Activated CD4-positive, alpha-beta T cell treated with anti-CD3 and anti-CD28 coated beads, Interleukin-2, amount 10 ng/mL, durations not matched to agents 7 days and 5 days (primary cell): Measurements from ENCODE around the gene OSBPL7. TPM values are rescaled to one million over a fixed set of nuclear protein-coding genes. Genes with fewer than 3 reads are reported as not detected.

Experiments used
- CTCF ChIA-PET: fragments of 350-600 bp; sonication (Branson Sonifier 250); formaldehyde crosslinking; loops from one replicate; lab custom pipeline; 2021; ENCODE audit warnings: antibody characterized with exemption; lab: Charles Lee
- POLR2A ChIA-PET: fragments of 350-600 bp; sonication (Branson Sonifier 250); formaldehyde crosslinking; loops from one replicate; lab custom pipeline; 2021; ENCODE audit warnings: antibody characterized with exemption; lab: Charles Lee
- DNase-seq: peaks from one replicate; pipeline ENCODE4 v3.0.0-alpha.2; 2020
- H3K27ac Mint-ChIP-seq: one replicate; pipeline ENCODE4 v1.8.0; 2021; ENCODE audit warnings: mild to moderate bottlenecking, moderate library complexity, mixed read lengths
- H3K27me3 Mint-ChIP-seq: one replicate; pipeline ENCODE4 v1.8.0; 2021; ENCODE audit warnings: mixed read lengths
- H3K36me3 Mint-ChIP-seq: one replicate; pipeline ENCODE4 v1.8.0; 2021; ENCODE audit warnings: low read depth, mixed read lengths
- H3K4me1 Mint-ChIP-seq: one replicate; pipeline ENCODE4 v1.8.0; 2021; ENCODE audit warnings: mixed read lengths
- H3K4me3 Mint-ChIP-seq: one replicate; pipeline ENCODE4 v1.8.0; 2021; ENCODE audit warnings: mild to moderate bottlenecking, moderate library complexity, mixed read lengths
- H3K9me3 Mint-ChIP-seq: one replicate; pipeline ENCODE4 v1.8.0; 2021; ENCODE audit warnings: mixed read lengths
- total RNA-seq, 2 experiments: library from RNA; stranded (reverse); gene quantifications; one replicate each; pipeline ENCODE4 v1.2.3, GENCODE V29; 2021

Gene OSBPL7
- total RNA-seq, 2 experiments from 2014 or later: 40.8 to 43.8 TPM

DNA sequence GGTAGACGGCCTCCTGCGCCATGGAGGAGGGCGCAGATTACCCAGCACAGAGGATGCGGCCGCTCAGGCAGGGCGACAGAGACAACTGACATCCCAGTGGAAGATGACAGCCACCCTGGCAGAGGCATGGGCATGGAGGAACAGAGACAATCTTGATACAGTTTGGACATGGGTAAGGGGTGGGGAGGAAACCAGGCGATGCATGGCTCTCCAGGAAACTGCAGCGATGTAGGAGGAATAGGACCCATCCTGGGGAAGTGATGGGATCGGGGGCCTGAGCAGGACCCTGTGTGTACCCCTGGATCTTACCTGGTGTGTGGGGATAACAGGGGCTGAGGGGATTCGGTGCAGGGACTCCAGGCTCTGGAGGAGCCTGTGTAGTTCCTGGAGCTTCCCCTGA, 4.6 kb downstream of the OSBPL7 start:
- no peak overlapping the region for H3K4me3 Mint-ChIP-seq
- no peaks in the 10 kb centered on the region for H3K9me3 Mint-ChIP-seq
- DNase-seq: no peak
- CTCF ChIA-PET: no interaction called here
- H3K27ac Mint-ChIP-seq: no peak overlapping the region
- POLR2A ChIA-PET: no interaction called here
- H3K27me3 Mint-ChIP-seq: no peaks in the 10 kb centered on the region
- peaks cover 20% of the 10 kb centered on the region for H3K4me1 Mint-ChIP-seq
- peaks cover 20% of the 10 kb centered on the region for H3K36me3 Mint-ChIP-seq

DNA sequence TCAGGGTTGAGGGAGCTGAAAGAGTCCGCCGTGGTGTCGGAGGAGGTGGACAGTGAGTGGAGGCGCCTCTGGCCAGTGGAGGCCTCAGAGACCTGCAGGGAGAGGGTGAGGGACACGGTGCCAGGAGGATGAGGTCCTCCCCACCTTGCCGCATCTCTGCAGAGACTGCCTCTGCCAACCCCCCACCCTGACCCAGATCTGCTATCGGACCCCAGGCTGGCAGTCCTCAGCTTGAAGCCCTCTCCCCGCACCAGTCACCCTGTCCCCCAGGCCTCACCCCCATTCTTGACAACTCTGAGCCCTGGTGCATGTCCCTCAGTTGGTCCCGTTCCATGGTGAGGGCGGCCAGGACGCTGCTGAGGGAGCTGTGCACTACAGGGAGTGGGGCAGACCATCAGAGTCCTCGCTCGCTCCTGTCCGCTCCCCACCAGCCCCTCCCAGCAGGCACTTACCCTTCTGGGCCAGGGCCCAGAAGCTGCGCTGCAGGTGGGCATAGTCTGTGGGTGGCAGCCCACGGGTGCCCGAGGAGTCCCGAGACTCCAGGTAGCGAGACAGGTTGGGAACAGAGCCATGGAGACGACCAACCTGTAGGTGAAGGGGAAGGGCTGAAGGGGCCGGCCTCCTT, 5.4 kb downstream of the OSBPL7 start:
- no peaks in the 10 kb centered on the region for H3K27me3 Mint-ChIP-seq
- CTCF ChIA-PET: interaction anchor here (0.9 kb wide), 1 partner anchor 73 kb away, joined by 5 read pairs; no protein-coding TSS in a partner anchor
- peaks cover 20% of the 10 kb centered on the region for H3K36me3 Mint-ChIP-seq

DNA sequence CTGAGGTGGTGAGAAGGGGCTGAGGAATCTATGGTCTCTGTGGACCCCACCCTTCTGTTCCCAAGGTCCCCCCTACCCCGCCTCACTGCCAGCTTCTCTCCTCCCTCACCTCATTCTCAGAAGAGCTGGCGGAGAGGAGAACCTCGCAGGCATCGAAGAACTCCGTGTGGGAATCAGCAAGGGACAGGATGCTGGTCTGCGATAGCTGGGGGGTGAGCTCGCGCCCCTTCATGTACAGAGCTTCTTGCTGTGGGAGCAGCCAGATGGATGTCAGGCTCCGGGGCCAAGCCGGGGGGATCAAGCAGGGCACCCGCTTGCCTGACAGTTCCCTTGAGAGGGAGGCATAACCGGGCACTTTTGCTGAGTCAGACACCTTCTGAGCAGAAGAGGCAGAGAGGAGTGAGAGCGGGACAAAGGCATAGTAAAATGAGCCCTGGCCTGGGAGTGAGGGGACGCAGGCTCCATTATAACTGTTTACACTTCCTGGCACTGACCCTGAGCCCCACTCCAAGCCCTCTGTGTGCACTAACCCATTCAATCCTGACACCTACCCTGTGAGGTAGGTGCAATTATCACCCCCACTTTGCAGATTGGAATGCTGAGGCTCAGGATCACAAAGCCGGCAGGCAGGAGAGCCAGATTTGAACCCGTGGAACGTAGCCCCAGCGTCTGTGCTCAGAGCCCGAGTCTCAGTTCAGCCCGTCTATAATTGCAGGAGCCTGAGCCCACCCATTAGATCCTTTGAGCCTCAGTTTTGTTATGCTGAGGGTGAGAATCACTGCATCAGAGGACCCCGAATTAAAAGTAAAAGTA, 6.3 kb downstream of the OSBPL7 start:
- CTCF ChIA-PET: interaction anchor here (0.6 to 0.9 kb wide), 4 partner anchors 11 to 117 kb away, joined by 3 to 5 read pairs (median 4); no protein-coding TSS in a partner anchor

More for the DNA sequence above, 5.4 kb downstream of the OSBPL7 start:
- POLR2A ChIA-PET: no interaction called here
- Mint-ChIP-seq H3K9me3 (no peaks in the 10 kb centered on the region), H3K4me1 (peaks cover 12% of the 10 kb centered on the region), H3K27ac (no peak overlapping the region), H3K4me3 (no peak overlapping the region)
- no peak for DNase-seq

DNA sequence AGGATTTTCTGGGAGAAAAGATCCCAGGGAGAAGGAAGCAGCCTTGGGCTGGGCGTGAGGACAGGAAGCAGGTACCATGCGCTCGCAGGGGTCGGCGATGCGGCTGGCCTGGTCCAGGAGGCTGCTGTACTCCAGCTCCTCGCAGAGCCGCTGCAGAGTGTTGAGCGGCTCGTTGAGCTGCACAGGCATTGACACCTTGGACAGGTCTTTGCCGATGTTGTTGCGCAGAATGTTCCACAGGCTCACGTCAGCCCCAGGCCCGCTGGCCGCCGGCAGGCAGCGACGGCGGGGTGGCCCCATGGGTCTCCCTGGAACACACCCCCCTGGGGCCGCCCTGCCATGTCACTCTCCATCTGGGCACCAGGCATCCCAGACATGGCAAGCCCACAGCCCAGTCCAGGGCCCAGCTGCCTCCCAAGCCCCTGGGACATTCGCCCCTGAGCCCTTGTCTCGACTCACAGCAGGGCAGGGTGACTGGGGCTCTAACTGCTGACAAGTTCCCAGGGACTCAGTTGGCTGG, 8.0 kb downstream of the OSBPL7 start:
- POLR2A ChIA-PET: no interaction called here
- no peak for DNase-seq
- H3K36me3 Mint-ChIP-seq: peaks cover 27% of the 10 kb centered on the region
- H3K9me3 Mint-ChIP-seq: no peaks in the 10 kb centered on the region
- H3K27ac Mint-ChIP-seq: no peak overlapping the region
- H3K27me3 Mint-ChIP-seq: no peaks in the 10 kb centered on the region
- CTCF ChIA-PET: no interaction called here
- no peak overlapping the region for H3K4me3 Mint-ChIP-seq
- no peaks in the 10 kb centered on the region for H3K4me1 Mint-ChIP-seq

More for the DNA sequence above, 6.3 kb downstream of the OSBPL7 start:
- H3K9me3 Mint-ChIP-seq: no peaks in the 10 kb centered on the region
- POLR2A ChIA-PET: no interaction called here
- no peak overlapping the region for H3K4me3 Mint-ChIP-seq
- no peak for DNase-seq
- no peak overlapping the region for H3K27ac Mint-ChIP-seq
- no peaks in the 10 kb centered on the region for H3K27me3 Mint-ChIP-seq
- H3K36me3 Mint-ChIP-seq: peaks cover 22% of the 10 kb centered on the region
- peaks cover 3% of the 10 kb centered on the region for H3K4me1 Mint-ChIP-seq

DNA sequence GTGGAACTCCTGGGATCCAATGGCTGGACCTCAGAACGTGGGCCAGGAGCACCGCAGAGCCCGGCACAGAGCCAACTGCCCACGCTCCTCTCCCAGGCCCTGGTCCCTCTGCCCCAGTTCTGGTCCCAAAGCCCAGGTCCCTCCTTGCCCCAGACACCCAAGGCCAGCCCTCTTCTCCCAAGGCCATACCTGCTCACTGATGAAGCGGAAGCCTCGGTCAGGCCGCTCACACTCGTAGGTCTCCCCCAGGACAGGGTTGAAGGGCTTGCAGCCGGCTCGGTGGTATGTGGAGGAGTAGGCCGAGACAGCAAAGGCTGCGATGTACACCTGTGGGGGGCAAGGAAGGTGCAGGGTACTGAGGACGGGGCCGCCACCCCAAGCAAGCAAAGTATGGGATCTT, 8.5 kb downstream of the OSBPL7 start:
- DNase-seq: no peak
- no peak overlapping the region for H3K4me3 Mint-ChIP-seq
- no peak overlapping the region for H3K27ac Mint-ChIP-seq
- ChIA-PET CTCF (no interaction called here), POLR2A (no interaction called here)
- H3K9me3 Mint-ChIP-seq: no peaks in the 10 kb centered on the region
- H3K4me1 Mint-ChIP-seq: no peaks in the 10 kb centered on the region
- H3K27me3 Mint-ChIP-seq: no peaks in the 10 kb centered on the region
- peaks cover 29% of the 10 kb centered on the region for H3K36me3 Mint-ChIP-seq

DNA sequence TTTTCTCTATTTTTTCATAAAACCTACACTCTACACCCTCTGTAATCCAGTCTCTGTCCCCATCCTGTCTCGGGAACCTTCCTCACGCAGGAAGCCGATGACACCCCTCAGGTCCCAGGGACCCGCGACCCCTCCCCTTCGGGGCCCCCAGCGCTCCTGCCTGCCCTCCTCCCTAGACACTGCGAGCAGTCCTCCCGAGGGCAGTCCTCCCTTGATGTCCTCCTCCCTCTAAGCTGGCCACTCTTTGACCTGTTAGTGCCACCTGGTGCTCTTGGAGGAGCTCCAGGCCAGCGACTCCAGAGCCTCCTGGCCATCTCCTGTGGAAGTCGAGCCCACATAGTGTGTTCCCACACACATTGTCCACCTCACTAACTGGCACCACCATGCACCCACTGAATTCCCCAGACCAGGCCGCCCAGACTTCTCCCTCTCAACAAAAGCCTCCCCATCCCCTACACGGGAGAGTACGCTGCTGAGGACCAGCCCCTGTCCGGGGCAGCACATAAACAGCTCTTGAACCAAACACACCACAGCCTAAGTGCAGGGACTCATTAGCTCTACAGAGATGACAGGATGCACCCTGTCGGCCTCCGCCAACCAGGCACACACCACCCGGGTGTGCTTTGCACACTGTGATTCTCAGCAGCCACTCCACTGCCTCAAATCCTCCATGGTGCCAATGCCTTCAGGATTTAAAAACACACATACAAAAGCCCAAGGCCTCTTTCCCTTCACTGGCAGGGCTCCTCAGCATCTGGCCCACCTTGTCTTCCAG, 9.3 kb downstream of the OSBPL7 start:
- Mint-ChIP-seq H3K4me1 (no peaks in the 10 kb centered on the region), H3K27me3 (no peaks in the 10 kb centered on the region), H3K4me3 (no peak overlapping the region), H3K27ac (no peak overlapping the region), H3K36me3 (peaks cover 28% of the 10 kb centered on the region), H3K9me3 (no peaks in the 10 kb centered on the region)
- ChIA-PET POLR2A (no interaction called here), CTCF (interaction anchor here (1.0 kb wide), 1 partner anchor 22 kb away, joined by 3 read pairs; no protein-coding TSS in a partner anchor)
- DNase-seq: no peak

DNA sequence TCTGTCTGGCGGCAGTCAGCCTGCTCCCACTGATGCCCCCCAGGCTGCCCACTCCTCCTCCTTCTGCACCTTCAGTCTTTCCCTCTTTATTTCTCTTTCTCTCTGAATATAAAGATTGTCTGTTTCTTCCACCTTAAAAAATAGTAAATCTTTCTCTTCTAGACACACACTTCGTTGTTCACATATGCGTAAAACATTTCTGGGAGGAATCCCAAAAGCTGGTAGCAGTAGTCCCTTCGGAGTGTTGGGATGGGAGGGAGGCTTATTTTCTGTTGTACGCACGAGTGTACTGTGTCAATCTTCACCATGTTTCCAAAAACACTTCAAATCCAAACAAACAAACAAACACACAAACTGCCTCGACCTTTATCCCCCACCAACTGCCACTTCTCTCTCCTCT, 9.9 kb downstream of the OSBPL7 start:
- Mint-ChIP-seq H3K36me3 (peaks cover 24% of the 10 kb centered on the region), H3K4me3 (no peak overlapping the region), H3K27ac (no peak overlapping the region), H3K4me1 (no peaks in the 10 kb centered on the region), H3K9me3 (no peaks in the 10 kb centered on the region), H3K27me3 (no peaks in the 10 kb centered on the region)
- ChIA-PET CTCF (interaction anchor here (1.0 kb wide), 1 partner anchor 22 kb away, joined by 3 read pairs; no protein-coding TSS in a partner anchor), POLR2A (no interaction called here)
- DNase-seq: no peak

DNA sequence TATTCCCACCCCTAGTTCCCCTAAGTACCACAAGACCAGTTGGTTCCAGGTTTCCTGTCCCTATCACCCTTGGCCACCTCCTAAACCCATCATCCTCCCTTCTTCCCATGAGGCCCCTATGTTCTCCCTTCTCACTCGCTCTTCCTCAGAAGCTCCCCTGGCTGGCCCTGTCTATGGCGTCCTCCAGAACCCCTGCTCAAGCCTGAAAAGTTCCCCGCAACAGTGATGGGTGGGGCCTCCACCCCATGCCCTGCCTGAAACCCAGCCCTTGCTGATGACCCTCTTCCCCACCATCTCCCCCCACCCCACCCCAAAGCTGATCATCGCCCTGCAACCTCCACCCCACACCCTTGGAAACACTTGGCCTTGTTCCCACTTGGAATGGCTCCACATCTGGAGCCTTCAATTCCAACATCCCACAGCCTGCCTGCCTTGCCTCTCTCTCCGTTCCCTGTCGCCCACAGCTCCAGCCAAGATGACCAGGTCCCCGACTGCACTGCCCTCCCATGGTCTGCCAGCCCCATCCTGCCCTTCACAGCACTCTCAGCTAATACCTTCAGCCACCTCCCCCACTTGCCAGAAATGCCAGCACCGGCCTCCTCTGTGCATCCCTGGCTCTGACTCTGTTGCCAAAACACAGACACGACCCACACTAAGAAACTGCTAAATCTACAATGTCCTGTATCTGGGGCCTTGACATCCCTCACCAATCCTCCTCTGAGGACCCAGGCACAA, 10.5 kb downstream of the OSBPL7 start:
- ChIA-PET CTCF (no interaction called here), POLR2A (no interaction called here)
- Mint-ChIP-seq H3K27me3 (no peaks in the 10 kb centered on the region), H3K9me3 (no peaks in the 10 kb centered on the region), H3K4me3 (no peak overlapping the region), H3K36me3 (peaks cover 23% of the 10 kb centered on the region), H3K4me1 (no peaks in the 10 kb centered on the region), H3K27ac (no peak overlapping the region)
- DNase-seq: no peak

DNA sequence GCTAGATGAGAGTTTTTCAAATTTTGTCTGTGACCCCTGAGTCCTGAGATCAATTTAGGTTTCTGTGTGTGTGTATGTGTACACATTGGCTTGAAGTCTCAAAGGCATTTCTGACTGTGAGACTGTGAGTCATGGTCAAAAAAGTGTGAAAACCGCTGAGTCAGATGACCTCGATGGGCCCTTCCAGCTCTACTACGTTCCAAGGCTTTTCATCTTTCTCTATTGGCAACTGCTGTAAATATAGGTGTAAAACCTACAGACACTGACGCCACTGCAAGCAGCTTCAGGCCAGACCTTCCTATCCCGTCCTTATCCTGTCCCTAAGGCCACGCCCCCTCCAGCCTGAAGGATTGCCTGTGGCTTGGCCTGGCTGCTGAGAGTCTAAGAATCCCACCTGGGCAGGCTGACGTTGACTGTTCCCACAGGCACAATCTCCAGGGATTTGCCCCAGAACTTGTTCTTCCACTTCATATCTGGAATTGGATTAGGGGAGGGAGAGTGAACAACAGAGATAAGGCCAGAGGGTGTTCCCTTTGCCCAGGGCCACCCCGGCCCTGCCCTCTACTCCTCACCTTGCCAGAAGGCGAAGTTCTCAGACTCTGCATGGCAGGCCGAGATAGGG, 11.3 kb downstream of the OSBPL7 start:
- Mint-ChIP-seq H3K4me3 (no peak overlapping the region), H3K27me3 (no peaks in the 10 kb centered on the region), H3K9me3 (no peaks in the 10 kb centered on the region), H3K36me3 (peaks cover 23% of the 10 kb centered on the region), H3K4me1 (no peaks in the 10 kb centered on the region), H3K27ac (no peak overlapping the region)
- ChIA-PET POLR2A (no interaction called here), CTCF (interaction anchor here (0.8 kb wide), 1 partner anchor 21 kb away, joined by 3 read pairs; the partner anchor contains the start of genes LRRC46 and MRPL10)
- no peak for DNase-seq

DNA sequence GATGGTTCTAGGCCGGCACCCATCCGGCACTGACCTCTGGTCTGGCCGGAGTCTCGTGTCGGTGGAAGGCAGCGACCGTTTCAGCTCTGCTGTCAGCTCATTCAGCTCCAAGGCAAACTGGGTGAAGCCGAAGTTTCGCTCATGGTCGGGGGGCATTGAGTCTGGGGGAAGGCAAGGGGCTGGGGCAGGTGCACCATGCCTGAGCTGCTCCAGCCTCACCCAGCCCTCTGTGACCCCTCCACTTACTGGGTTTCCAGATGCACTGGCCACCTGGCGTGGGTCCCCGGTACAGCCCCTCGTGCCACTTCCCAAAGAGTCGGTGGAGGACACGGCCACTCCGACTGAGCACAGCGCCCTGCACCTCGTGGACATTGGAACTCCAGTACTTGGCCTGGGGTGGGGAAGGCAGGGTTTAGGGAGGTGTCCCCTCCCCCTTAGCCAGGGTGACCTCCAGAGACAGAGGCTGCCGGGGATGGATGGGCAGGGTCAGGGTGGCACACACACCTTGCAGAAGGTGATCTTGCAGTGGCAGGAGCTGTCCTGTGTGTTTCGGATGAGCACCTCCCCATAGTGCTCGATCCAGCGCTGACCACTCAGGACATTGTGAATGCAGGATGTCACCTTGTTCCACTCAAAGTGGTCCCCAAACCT, 12.6 kb downstream of the OSBPL7 start:
- H3K27ac Mint-ChIP-seq: no peak overlapping the region
- H3K4me1 Mint-ChIP-seq: no peaks in the 10 kb centered on the region
- no peak for DNase-seq
- H3K9me3 Mint-ChIP-seq: no peaks in the 10 kb centered on the region
- H3K27me3 Mint-ChIP-seq: no peaks in the 10 kb centered on the region
- H3K36me3 Mint-ChIP-seq: peaks cover 19% of the 10 kb centered on the region
- ChIA-PET CTCF (no interaction called here), POLR2A (no interaction called here)
- no peak overlapping the region for H3K4me3 Mint-ChIP-seq

DNA sequence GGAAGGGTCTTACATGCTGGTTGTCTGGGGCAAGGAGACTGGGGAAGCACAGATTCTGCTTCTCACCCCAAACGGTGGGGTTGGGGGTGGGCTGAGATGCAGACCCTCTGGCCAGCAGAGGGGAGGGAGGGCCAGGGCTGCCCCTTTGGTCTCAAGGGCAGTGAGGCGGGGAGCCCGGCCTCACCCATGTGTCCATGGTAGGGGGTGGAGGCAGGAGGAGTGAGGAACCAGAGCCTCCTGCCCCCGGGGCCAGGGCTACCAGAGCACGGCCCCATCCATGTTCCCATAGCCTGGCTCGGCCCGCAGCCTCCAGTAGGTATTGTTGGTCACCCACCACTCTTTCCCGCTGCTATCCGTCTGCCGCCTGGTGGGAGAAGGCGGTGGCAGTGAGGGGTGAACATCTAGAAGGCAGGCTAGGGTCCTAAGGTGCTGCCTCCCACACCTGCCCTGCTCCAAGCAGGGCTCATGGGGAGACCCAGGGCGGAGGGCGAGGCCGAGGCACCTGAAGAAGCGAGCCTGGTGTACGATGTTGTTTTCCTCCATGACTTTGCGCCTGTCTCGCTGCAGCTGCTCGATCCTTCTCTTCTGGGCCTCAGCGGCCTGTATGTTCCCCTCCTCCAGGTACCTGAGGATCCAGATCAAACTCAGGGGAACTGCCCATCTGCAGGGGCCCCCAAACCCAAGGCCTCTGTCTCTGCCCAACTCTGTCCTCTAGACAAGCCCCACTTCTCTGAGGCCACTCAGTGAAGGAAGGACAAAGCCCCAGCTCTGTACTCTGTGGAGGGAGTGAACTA, 13.4 kb downstream of the OSBPL7 start:
- POLR2A ChIA-PET: no interaction called here
- Mint-ChIP-seq H3K4me1 (no peaks in the 10 kb centered on the region), H3K27ac (no peak overlapping the region), H3K27me3 (no peaks in the 10 kb centered on the region), H3K36me3 (peaks cover 19% of the 10 kb centered on the region), H3K9me3 (no peaks in the 10 kb centered on the region), H3K4me3 (no peak overlapping the region)
- DNase-seq: no peak
- CTCF ChIA-PET: no interaction called here
